B cell (primary cell): ENCODE results near the gene PML. TPM values are rescaled to one million over a fixed set of nuclear protein-coding genes. Genes with fewer than 3 reads are reported as not detected.

ENCODE experiments used
- ATAC-seq: fragments of 200-7000 bp; cut with Tn5 transposase; one replicate; pipeline ENCODE4 v1.10.0; 2021; ENCODE audit warnings: low read depth, mild to moderate bottlenecking, moderate number of reproducible peaks, moderate library complexity
- CTCF ChIA-PET: fragments of 350-600 bp; sonication (Branson Sonifier 250); formaldehyde crosslinking; loops from one replicate; lab custom pipeline; 2021; ENCODE audit warnings: antibody characterized with exemption, inconsistent platforms; lab: Charles Lee
- POLR2A ChIA-PET: fragments of 350-600 bp; sonication (Branson Sonifier 250); formaldehyde crosslinking; loops from one replicate; lab custom pipeline; 2021; ENCODE audit warnings: antibody characterized with exemption; lab: Charles Lee
- DNase-seq: peaks from one replicate; pipeline ENCODE4 v3.0.0; 2013
- H2AFZ ChIP-seq: 2 replicates; pipeline ENCODE4 v1.6.1; 2012; ENCODE audit warnings: mild to moderate bottlenecking, low read depth, low read length; ENCODE audit not compliant: insufficient read depth, poor library complexity, severe bottlenecking
- H3K27ac ChIP-seq, 2 donors: 1 replicate in 1 of 2; 2 replicates in 1 of 2; pipeline ENCODE4 v1.5.1; 2012 to 2013; ENCODE audit warnings: low read length in 2 of 2, mild to moderate bottlenecking in 2 of 2, moderate library complexity in 1 of 2
- H3K27me3 ChIP-seq, 4 experiments: fragments of 200-600 bp in 1 of 4; sonication (generic) in 1 of 4; replicated peaks in 1 of 4; 1 replicate in 2 of 4; 2 replicates in 2 of 4; pipeline versions ENCODE4 v1.6.1 to v1.7.0; 2013 to 2016; ENCODE audit warnings: low read length in 3 of 4, mild to moderate bottlenecking in 2 of 4, mixed read lengths in 1 of 4, moderate library complexity in 1 of 4; ENCODE audit not compliant: insufficient read depth in 4 of 4, control insufficient read depth in 3 of 4; ENCODE audit errors: control extremely low read depth in 1 of 4
- H3K36me3 ChIP-seq, 2 experiments: replicated peaks in 1 of 2; 1 replicate in 1 of 2; 2 replicates in 1 of 2; pipeline versions ENCODE4 v1.6.1 to v1.7.1; 2013; ENCODE audit warnings: low read length in 1 of 2; ENCODE audit not compliant: insufficient read depth in 2 of 2, control insufficient read depth in 1 of 2; ENCODE audit errors: control extremely low read depth in 1 of 2, extremely low read depth in 1 of 2
- H3K4me1 ChIP-seq, 2 donors: fragments of 200-600 bp in 1 of 2; sonication (generic) in 1 of 2; 1 replicate in 1 of 2; 2 replicates in 1 of 2; pipeline versions ENCODE4 v1.5.1 to v1.6.1; 2013 to 2017; ENCODE audit warnings: low read length in 2 of 2; ENCODE audit not compliant: control insufficient read depth in 2 of 2, insufficient read depth in 2 of 2
- H3K4me2 ChIP-seq: replicated peaks from 2 replicates; pipeline ENCODE3; 2012; ENCODE audit warnings: mild to moderate bottlenecking, low read depth, low read length; ENCODE audit not compliant: poor library complexity, severe bottlenecking
- H3K4me3 ChIP-seq, 5 experiments: fragments of 200-600 bp in 1 of 5; sonication (generic) in 1 of 5; 1 replicate in 3 of 5; 2 replicates in 2 of 5; pipeline versions ENCODE4 v1.5.1 to v1.7.0; 2011 to 2016; ENCODE audit warnings: low read length in 4 of 5, mild to moderate bottlenecking in 4 of 5, low read depth in 2 of 5, control low read depth in 1 of 5, moderate library complexity in 1 of 5; ENCODE audit not compliant: insufficient read depth in 1 of 5; ENCODE audit errors: control extremely low read depth in 1 of 5, extremely low read depth in 1 of 5
- H3K79me2 ChIP-seq: fragments of 200-600 bp; sonication (generic); one replicate; pipeline ENCODE4 v1.6.0; 2016; ENCODE audit warnings: low read length; ENCODE audit not compliant: control insufficient read depth, insufficient read depth
- H3K9ac ChIP-seq: fragments of 200-600 bp; sonication (generic); 2 replicates; pipeline ENCODE4 v1.6.1; 2017; ENCODE audit warnings: mild to moderate bottlenecking, low read length, moderate library complexity
- H3K9me3 ChIP-seq, 3 donors: one replicate each; pipeline versions ENCODE4 v1.6.1 to v1.7.1; 2013; ENCODE audit warnings: low read length in 2 of 3; ENCODE audit not compliant: control insufficient read depth in 2 of 3, insufficient read depth in 1 of 3; ENCODE audit errors: control extremely low read depth in 1 of 3
- H4K20me1 ChIP-seq: 2 replicates; pipeline ENCODE4 v1.6.0; 2012; ENCODE audit warnings: mild to moderate bottlenecking, low read length; ENCODE audit not compliant: insufficient read depth, control insufficient read depth, poor library complexity, severe bottlenecking
- H3K27ac Mint-ChIP-seq: one replicate; pipeline ENCODE4 v1.8.0; 2021; ENCODE audit warnings: mixed read lengths
- H3K27me3 Mint-ChIP-seq: one replicate; pipeline ENCODE4 v1.8.0; 2021; ENCODE audit warnings: mixed read lengths
- H3K4me1 Mint-ChIP-seq: one replicate; pipeline ENCODE4 v1.8.0; 2021; ENCODE audit warnings: mixed read lengths
- H3K4me3 Mint-ChIP-seq: one replicate; pipeline ENCODE4 v1.8.0; 2021; ENCODE audit warnings: mixed read lengths
- H3K9me3 Mint-ChIP-seq: one replicate; pipeline ENCODE4 v1.8.0; 2022; ENCODE audit warnings: mixed read lengths; ENCODE audit not compliant: insufficient read depth
- CTCF ChIP-seq: fragments of 200-600 bp; IDR thresholded peaks from one replicate; pipeline ENCODE4 v1.8.0; 2022; ENCODE audit warnings: antibody characterized with exemption, mild to moderate bottlenecking
- EZH2 ChIP-seq: IDR thresholded peaks from 2 replicates; pipeline ENCODE4 v1.6.1; 2012; ENCODE audit warnings: borderline replicate concordance, low read depth, mild to moderate bottlenecking, moderate library complexity, low read length; ENCODE audit not compliant: insufficient read depth, poor library complexity, severe bottlenecking
- WGBS: methylation state at CpG from one replicate; pipeline ENCODE4 v1.1.5; 2013; ENCODE audit warnings: missing lambda C conversion rate; ENCODE audit not compliant: insufficient coverage; 5-methylcytosine and 5-hydroxymethylcytosine counted together
- intact Hi-C: fragments of 100-400 bp; cut with micrococcal nuclease; formaldehyde crosslinking; loops from one replicate; pipeline ENCODE4 v1.10.0; 2022
- polyA plus RNA-seq: library from polyadenylated mRNA; depleted of rRNA; stranded (reverse); fragments of >200 nt; gene quantifications from 2 replicates; pipeline ENCODE4 v1.2.3, GENCODE V29; 2012
- total RNA-seq, 2 donors: library from RNA; stranded (reverse); fragments of 120-200 nt in 1 of 2; gene quantifications; 1 replicate in 1 of 2; 2 replicates in 1 of 2; pipeline versions ENCODE4 v1.2.3 to v1.2.4, GENCODE V29; 2013 to 2022

PML gene
- total and polyA plus RNA-seq, 2 donors (not counting 1 experiment from before 2014, with no cell fraction given) = 59.2 to 66.3 TPM

- Histone ChIP-seq H2AFZ (no peak overlapping the region), H3K27me3 (no peaks in the 10 kb centered on the region), H3K27ac (no peak overlapping the region), H3K4me3 (no peak overlapping the region), H3K79me2 (no peaks in the 10 kb centered on the region), H3K4me1 (no peaks in the 10 kb centered on the region), H3K9ac (no peak overlapping the region), H3K4me2 (no peak overlapping the region), H4K20me1 (peaks cover 10% of the 10 kb centered on the region), H3K9me3 (no peaks in the 10 kb centered on the region), H3K36me3 (peaks cover 2 to 80% of the 10 kb centered on the region in 2 experiments)
- no peak for TF ChIP-seq EZH2
- no peak for TF ChIP-seq CTCF
- intact Hi-C loops = no loop called here
- POLR2A ChIA-PET = no interaction called here
- CTCF ChIA-PET = no interaction called here
- Mint-ChIP-seq H3K27me3 (no peaks in the 10 kb centered on the region), H3K4me1 (no peaks in the 10 kb centered on the region), H3K27ac (no peak overlapping the region), H3K4me3 (no peak overlapping the region), H3K9me3 (no peaks in the 10 kb centered on the region)
- DNase-seq (no peak), ATAC-seq (no peak)
- 84% methylated on average over 11 of the region's 16 CpGs for WGBS
Observed at GRCh38 chr15:74032606-74033561, 38.4 kb downstream of the PML start.

- Histone ChIP-seq H3K27me3 (no peaks in the 10 kb centered on the region), H3K79me2 (no peaks in the 10 kb centered on the region), H2AFZ (no peak overlapping the region), H3K36me3 (peaks cover 0 to 68% of the 10 kb centered on the region in 2 experiments), H3K27ac (no peak overlapping the region), H3K9me3 (no peaks in the 10 kb centered on the region), H3K9ac (no peak overlapping the region), H4K20me1 (peaks cover 10% of the 10 kb centered on the region), H3K4me3 (no peak overlapping the region), H3K4me2 (no peak overlapping the region), H3K4me1 (no peaks in the 10 kb centered on the region)
- DNase-seq = no peak
- Mint-ChIP-seq H3K9me3 (no peaks in the 10 kb centered on the region), H3K27me3 (no peaks in the 10 kb centered on the region), H3K4me3 (no peak overlapping the region), H3K27ac (no peak overlapping the region), H3K4me1 (no peaks in the 10 kb centered on the region)
- intact Hi-C loops = no loop called here
- no peak for ATAC-seq
- ChIA-PET POLR2A (no interaction called here), CTCF (interaction anchor here (1.2 kb wide), 1 partner anchor 14 kb away, joined by 4 read pairs; no protein-coding TSS in a partner anchor)
- WGBS = 91% methylated on average over 10 of the region's 10 CpGs
- TF ChIP-seq EZH2 (no peak), CTCF (no peak)
Observed at GRCh38 chr15:74034206-74034755, 39.8 kb downstream of the PML start.
